Trophoblast cell (in vitro differentiated cells and primary cell): ENCODE data around the gene TTC28.
A peak's percentile ranks its signal among the peaks of the same experiment; 100 is the strongest.
"Not testable (repeated sequence)": the region's sequence is repeated elsewhere in the genome, so short reads cannot be mapped to it uniquely, and the experiment has no call there.

ENCODE experiments used
- DNase-seq, 2 donors: peaks; one replicate each; pipeline ENCODE4 v3.0.0-alpha.2; 2016
- H2AFZ ChIP-seq: 2 replicates; pipeline ENCODE4 v1.6.1; 2013; ENCODE audit warnings: low read length, moderate library complexity, mild to moderate bottlenecking; ENCODE audit not compliant: insufficient read depth, poor library complexity
- H2AK5ac ChIP-seq: 2 replicates; pipeline ENCODE4 v1.6.1; 2013; ENCODE audit warnings: mild to moderate bottlenecking, low read length
- H2BK120ac ChIP-seq: 2 replicates; pipeline ENCODE4 v1.6.1; 2013; ENCODE audit warnings: low read length, mild to moderate bottlenecking, moderate library complexity; ENCODE audit not compliant: insufficient read depth, poor library complexity
- H2BK12ac ChIP-seq: 2 replicates; pipeline ENCODE4 v1.6.1; 2013; ENCODE audit warnings: mild to moderate bottlenecking, low read length, moderate library complexity
- H2BK5ac ChIP-seq: 2 replicates; pipeline ENCODE4 v1.6.1; 2013; ENCODE audit warnings: low read length, low read depth, moderate library complexity, mild to moderate bottlenecking; ENCODE audit not compliant: poor library complexity
- H3K14ac ChIP-seq: 2 replicates; pipeline ENCODE4 v1.6.1; 2013; ENCODE audit warnings: mild to moderate bottlenecking, low read length
- H3K18ac ChIP-seq: 2 replicates; pipeline ENCODE4 v1.6.1; 2013; ENCODE audit warnings: mild to moderate bottlenecking, low read length
- H3K23ac ChIP-seq: 2 replicates; pipeline ENCODE4 v1.6.1; 2013; ENCODE audit warnings: low read length
- H3K27ac ChIP-seq: 2 replicates; pipeline ENCODE4 v1.5.1; 2013; ENCODE audit warnings: low read depth, mild to moderate bottlenecking, inconsistent platforms, low read length, moderate library complexity
- H3K27me3 ChIP-seq: 2 replicates; pipeline ENCODE4 v1.6.1; 2013; ENCODE audit warnings: inconsistent platforms, mild to moderate bottlenecking, low read length, moderate library complexity; ENCODE audit not compliant: insufficient read depth
- H3K36me3 ChIP-seq, 2 experiments: 1 replicate in 1 of 2; 2 replicates in 1 of 2; pipeline ENCODE4 v1.6.1; 2013; ENCODE audit warnings: low read length in 2 of 2, mild to moderate bottlenecking in 2 of 2, moderate library complexity in 1 of 2; ENCODE audit not compliant: insufficient read depth in 2 of 2, control insufficient read depth in 1 of 2
- H3K4ac ChIP-seq: 2 replicates; pipeline ENCODE4 v1.6.1; 2013; ENCODE audit warnings: low read depth, mild to moderate bottlenecking, low read length, moderate library complexity
- H3K4me1 ChIP-seq, 2 experiments: 1 replicate in 1 of 2; 2 replicates in 1 of 2; pipeline ENCODE4 v1.6.1; 2013; ENCODE audit warnings: low read length in 2 of 2, mild to moderate bottlenecking in 2 of 2, moderate library complexity in 1 of 2; ENCODE audit not compliant: insufficient read depth in 2 of 2, control insufficient read depth in 1 of 2
- H3K4me2 ChIP-seq: 2 replicates; pipeline ENCODE4 v1.6.1; 2013; ENCODE audit warnings: inconsistent platforms, mild to moderate bottlenecking, low read length, moderate library complexity
- H3K4me3 ChIP-seq: 2 replicates; pipeline ENCODE4 v1.5.1; 2013; ENCODE audit warnings: mild to moderate bottlenecking, low read depth, low read length, inconsistent platforms
- H3K79me1 ChIP-seq: one replicate; pipeline ENCODE4 v1.6.1; 2013; ENCODE audit warnings: low read length
- H3K79me2 ChIP-seq: 2 replicates; pipeline ENCODE4 v1.6.1; 2013; ENCODE audit warnings: low read length, mild to moderate bottlenecking; ENCODE audit not compliant: control insufficient read depth, insufficient read depth, poor library complexity
- H3K9ac ChIP-seq: 2 replicates; pipeline ENCODE4 v1.6.1; 2013; ENCODE audit warnings: mild to moderate bottlenecking, low read length
- H3K9me3 ChIP-seq: 2 replicates; pipeline ENCODE4 v1.6.1; 2013; ENCODE audit warnings: low read depth, mild to moderate bottlenecking, control low read depth, inconsistent platforms, low read length; ENCODE audit not compliant: insufficient read depth
- H4K12ac ChIP-seq: 2 replicates; pipeline ENCODE4 v1.6.1; 2013; ENCODE audit warnings: low read depth, mild to moderate bottlenecking, low read length, moderate library complexity
- H4K8ac ChIP-seq: 2 replicates; pipeline ENCODE4 v1.6.1; 2013; ENCODE audit warnings: low read depth, mild to moderate bottlenecking, low read length, moderate library complexity
- H4K91ac ChIP-seq: one replicate; pipeline ENCODE4 v1.6.1; 2013; ENCODE audit warnings: low read depth, mild to moderate bottlenecking, low read length, moderate library complexity
- WGBS: extraction: QIAGEN DNeasy Blood & Tissue Kit; methylation state at CpG from one replicate; pipeline ENCODE4 v1.1.7; 2013; ENCODE audit warnings: missing lambda C conversion rate; ENCODE audit not compliant: insufficient read length, insufficient coverage; ENCODE audit errors: extremely low coverage; 5-methylcytosine and 5-hydroxymethylcytosine counted together

Gene TTC28

GRCh38 chr22:28563636-28564035 is 116.0 kb downstream of the TTC28 start:
- H3K4me2 ChIP-seq, result no peak overlapping the region
- H3K4me1 ChIP-seq, result peaks cover 0 to 3% of the 10 kb centered on the region in 2 experiments
- no peak overlapping the region for H3K9ac ChIP-seq
- H3K79me1 ChIP-seq, result no peaks in the 10 kb centered on the region
- H3K14ac ChIP-seq, result no peak overlapping the region
- no peak overlapping the region for H3K4ac ChIP-seq
- H3K9me3 ChIP-seq, result no peaks in the 10 kb centered on the region
- H2BK5ac ChIP-seq, result no peak overlapping the region
- H4K8ac ChIP-seq, result no peak overlapping the region
- no peak overlapping the region for H3K27ac ChIP-seq
- no CpG with 5 or more reads among the region's 2 CpGs for WGBS
- H4K12ac ChIP-seq, result no peak overlapping the region
- no peak for DNase-seq
- H2BK120ac ChIP-seq, result no peak overlapping the region
- H3K18ac ChIP-seq, result no peak overlapping the region
- H3K27me3 ChIP-seq, result no peaks in the 10 kb centered on the region
- no peaks in the 10 kb centered on the region for H3K36me3 ChIP-seq
- H3K4me3 ChIP-seq, result no peak overlapping the region
- H2AK5ac ChIP-seq, result no peak overlapping the region
- H3K23ac ChIP-seq, result no peak overlapping the region
- no peak overlapping the region for H2BK12ac ChIP-seq
- no peak overlapping the region for H4K91ac ChIP-seq
- no peak overlapping the region for H2AFZ ChIP-seq
- no peaks in the 10 kb centered on the region for H3K79me2 ChIP-seq

- no peak for DNase-seq
- Histone ChIP-seq H3K23ac (no peak overlapping the region), H4K91ac (no peak overlapping the region), H2BK12ac (no peak overlapping the region), H4K8ac (no peak overlapping the region), H3K9me3 (no peaks in the 10 kb centered on the region), H3K9ac (no peak overlapping the region), H3K79me2 (no peaks in the 10 kb centered on the region), H3K14ac (no peak overlapping the region), H3K4me3 (no peak overlapping the region), H3K18ac (no peak overlapping the region), H3K4me2 (no peak overlapping the region), H2BK5ac (no peak overlapping the region), H4K12ac (no peak overlapping the region), H3K79me1 (no peaks in the 10 kb centered on the region), H3K27me3 (no peaks in the 10 kb centered on the region), H2AFZ (no peak overlapping the region), H3K36me3 (no peaks in the 10 kb centered on the region), H3K4ac (no peak overlapping the region), H2AK5ac (no peak overlapping the region), H2BK120ac (no peak overlapping the region), H3K27ac (no peak overlapping the region), H3K4me1 (peaks cover 0 to 3% of the 10 kb centered on the region in 2 experiments)
- WGBS, result no CpG with 5 or more reads among the region's 1 CpG
Observed at GRCh38 chr22:28562324-28562723, 117.3 kb downstream of the TTC28 start.

DNA sequence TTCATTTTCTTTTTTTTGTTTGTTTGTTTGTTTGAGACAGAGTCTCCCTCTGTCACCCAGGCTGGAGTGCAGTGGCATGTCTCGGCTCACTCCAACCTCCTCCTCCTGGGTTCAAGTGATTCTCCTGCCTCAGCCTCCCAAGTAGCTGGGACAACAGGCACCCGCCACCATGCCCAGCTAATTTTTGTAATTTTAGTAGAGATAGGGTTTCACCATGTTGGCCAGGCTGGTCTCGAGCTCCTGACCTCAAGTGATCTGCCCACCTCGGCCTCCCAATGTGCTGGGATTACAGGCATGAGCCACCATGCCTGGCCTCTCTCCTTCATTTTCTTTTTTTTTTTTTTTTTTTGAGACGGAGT is 118.9 kb downstream of the TTC28 start:
- H3K27me3 ChIP-seq, H3K23ac ChIP-seq, DNase-seq, H3K4me1 ChIP-seq, H2AFZ ChIP-seq, H3K4me3 ChIP-seq, H4K91ac ChIP-seq, H3K18ac ChIP-seq, H2BK5ac ChIP-seq, H3K9ac ChIP-seq, H3K79me2 ChIP-seq, H3K4ac ChIP-seq, H4K12ac ChIP-seq, H2AK5ac ChIP-seq, H3K9me3 ChIP-seq, H3K36me3 ChIP-seq, H2BK120ac ChIP-seq, H3K79me1 ChIP-seq, H4K8ac ChIP-seq, H3K4me2 ChIP-seq, H2BK12ac ChIP-seq, H3K14ac ChIP-seq: not testable (repeated sequence)
- no CpG with 5 or more reads among the region's 5 CpGs for WGBS
- H3K27ac ChIP-seq, result peak overlapping the region; percentile 52

DNA sequence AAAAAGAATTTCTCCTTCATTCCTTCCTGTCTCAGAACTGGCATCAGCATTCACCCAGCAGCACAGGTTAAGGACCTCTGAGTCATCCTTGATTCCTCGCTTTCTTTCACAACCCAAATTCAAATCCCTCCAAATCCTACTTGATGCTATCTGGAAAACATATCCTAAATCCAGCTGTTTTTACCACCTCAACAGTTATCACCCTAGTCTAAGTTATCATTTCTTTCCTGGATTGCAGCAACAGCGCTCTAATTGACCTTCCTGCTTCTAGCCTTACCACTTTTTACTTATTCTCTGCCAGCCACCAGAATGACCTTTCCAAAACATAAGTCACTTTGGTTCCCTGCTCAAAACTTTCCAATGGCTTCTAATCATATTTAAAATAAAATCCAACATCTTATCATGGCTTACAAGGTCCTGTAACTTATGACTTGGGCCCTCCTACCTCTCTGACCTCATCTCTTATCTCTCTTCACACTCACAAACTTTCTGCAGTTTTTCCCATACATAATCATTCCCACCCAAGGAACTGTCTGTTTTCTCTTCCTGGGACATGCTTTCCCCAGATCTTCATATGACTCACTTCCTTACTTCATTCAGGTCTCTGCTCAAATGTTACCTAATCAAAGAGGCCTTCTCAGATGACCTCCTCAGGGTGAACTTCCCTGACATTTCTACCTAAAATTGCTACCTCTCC is 119.4 kb downstream of the TTC28 start:
- no peaks in the 10 kb centered on the region for H3K9me3 ChIP-seq
- H3K79me1 ChIP-seq, result no peaks in the 10 kb centered on the region
- H3K4me1 ChIP-seq, result peaks cover 0 to 3% of the 10 kb centered on the region in 2 experiments
- H4K91ac ChIP-seq, result no peak overlapping the region
- H2BK120ac ChIP-seq, result no peak overlapping the region
- H2AFZ ChIP-seq, result no peak overlapping the region
- no peak overlapping the region for H3K18ac ChIP-seq
- DNase-seq, result peak; percentile 42 to 74
- H3K27ac ChIP-seq, result peak overlapping the region; percentile 52
- H3K14ac ChIP-seq, result no peak overlapping the region
- no peak overlapping the region for H3K9ac ChIP-seq
- H3K4ac ChIP-seq, result no peak overlapping the region
- no peak overlapping the region for H2AK5ac ChIP-seq
- H3K36me3 ChIP-seq, result no peaks in the 10 kb centered on the region
- no peaks in the 10 kb centered on the region for H3K79me2 ChIP-seq
- H3K27me3 ChIP-seq, result no peaks in the 10 kb centered on the region
- H3K4me2 ChIP-seq, result no peak overlapping the region
- H3K23ac ChIP-seq, result no peak overlapping the region
- no peak overlapping the region for H2BK5ac ChIP-seq
- H4K12ac ChIP-seq, result no peak overlapping the region
- H4K8ac ChIP-seq, result no peak overlapping the region
- no peak overlapping the region for H2BK12ac ChIP-seq
- H3K4me3 ChIP-seq, result no peak overlapping the region
- no CpG with 5 or more reads among the region's 2 CpGs for WGBS
